ENCODE data around the gene ADPRS. TPM values are rescaled to one million over a fixed set of nuclear protein-coding genes. Genes with fewer than 3 reads are reported as not detected.

ADPRS gene
- total RNA-seq, 4 donors from 2014 or later = 40.5 to 68.5 (median 51.9) TPM

DNA sequence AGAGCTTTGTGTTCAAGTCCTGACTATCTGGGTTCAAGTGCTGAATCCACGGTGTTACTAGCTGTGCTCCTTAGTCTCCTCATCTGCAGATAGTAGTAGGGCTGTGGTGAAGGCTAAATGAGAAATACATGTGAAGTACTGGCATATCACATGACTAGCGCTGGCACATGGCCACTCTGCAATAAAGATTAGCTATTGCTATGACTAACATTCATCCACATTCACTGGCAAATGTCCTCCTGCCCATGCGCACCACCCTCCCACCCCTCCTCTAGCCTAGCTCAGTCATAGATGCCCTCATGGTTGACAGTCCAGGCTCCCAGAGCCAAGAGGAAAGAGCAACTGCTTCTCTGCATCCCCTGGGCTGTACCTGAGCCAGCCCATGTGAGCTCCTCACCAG lies 44.8 kb downstream of the ADPRS start:
- H3K9me3 ChIP-seq = no peaks in the 10 kb centered on the region
- peak in 1 of 2 donors; percentile 84 for DNase-seq (ENCODE audit: low spot score in 2 of 2)
- no peaks in the 10 kb centered on the region for H3K27me3 ChIP-seq
- H3K27ac ChIP-seq = peak overlapping the region; percentile 81
- peaks cover 4% of the 10 kb centered on the region for H3K36me3 ChIP-seq
- TF ChIP-seq POLR2AphosphoS5 (IDR thresholded peaks at IDR 0.05) (no peak), EP300 (IDR thresholded peaks at IDR 0.05) (no peak)
- TF ChIP-seq, protein P1, sequence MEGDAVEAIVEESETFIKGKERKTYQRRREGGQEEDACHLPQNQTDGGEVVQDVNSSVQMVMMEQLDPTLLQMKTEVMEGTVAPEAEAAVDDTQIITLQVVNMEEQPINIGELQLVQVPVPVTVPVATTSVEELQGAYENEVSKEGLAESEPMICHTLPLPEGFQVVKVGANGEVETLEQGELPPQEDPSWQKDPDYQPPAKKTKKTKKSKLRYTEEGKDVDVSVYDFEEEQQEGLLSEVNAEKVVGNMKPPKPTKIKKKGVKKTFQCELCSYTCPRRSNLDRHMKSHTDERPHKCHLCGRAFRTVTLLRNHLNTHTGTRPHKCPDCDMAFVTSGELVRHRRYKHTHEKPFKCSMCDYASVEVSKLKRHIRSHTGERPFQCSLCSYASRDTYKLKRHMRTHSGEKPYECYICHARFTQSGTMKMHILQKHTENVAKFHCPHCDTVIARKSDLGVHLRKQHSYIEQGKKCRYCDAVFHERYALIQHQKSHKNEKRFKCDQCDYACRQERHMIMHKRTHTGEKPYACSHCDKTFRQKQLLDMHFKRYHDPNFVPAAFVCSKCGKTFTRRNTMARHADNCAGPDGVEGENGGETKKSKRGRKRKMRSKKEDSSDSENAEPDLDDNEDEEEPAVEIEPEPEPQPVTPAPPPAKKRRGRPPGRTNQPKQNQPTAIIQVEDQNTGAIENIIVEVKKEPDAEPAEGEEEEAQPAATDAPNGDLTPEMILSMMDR (IDR thresholded peaks at IDR 0.05) = no peak
- WGBS = 24% methylated on average over 3 of the region's 3 CpGs
- peaks cover 44% of the 10 kb centered on the region for H3K4me1 ChIP-seq
- H3K4me3 ChIP-seq = no peak overlapping the region

GRCh38 chr1:36134031-36134430 lies 45.3 kb downstream of the ADPRS start:
- no peak overlapping the region for H3K4me3 ChIP-seq
- TF ChIP-seq POLR2A (IDR thresholded peaks at IDR 0.05) (no peak), POLR2AphosphoS5 (IDR thresholded peaks at IDR 0.05) (no peak), EP300 (IDR thresholded peaks at IDR 0.05) (no peak)
- TF ChIP-seq, protein P1 (IDR thresholded peaks at IDR 0.05) = no peak
- WGBS = 57% methylated on average over 6 of the region's 6 CpGs
- peaks cover 44% of the 10 kb centered on the region for H3K4me1 ChIP-seq
- DNase-seq (ENCODE audit: low spot score in 2 of 2) = no peak
- H3K9me3 ChIP-seq = no peaks in the 10 kb centered on the region
- no peaks in the 10 kb centered on the region for H3K27me3 ChIP-seq
- H3K36me3 ChIP-seq = peaks cover 7% of the 10 kb centered on the region
- H3K27ac ChIP-seq = peak overlapping the region; percentile 81

DNA sequence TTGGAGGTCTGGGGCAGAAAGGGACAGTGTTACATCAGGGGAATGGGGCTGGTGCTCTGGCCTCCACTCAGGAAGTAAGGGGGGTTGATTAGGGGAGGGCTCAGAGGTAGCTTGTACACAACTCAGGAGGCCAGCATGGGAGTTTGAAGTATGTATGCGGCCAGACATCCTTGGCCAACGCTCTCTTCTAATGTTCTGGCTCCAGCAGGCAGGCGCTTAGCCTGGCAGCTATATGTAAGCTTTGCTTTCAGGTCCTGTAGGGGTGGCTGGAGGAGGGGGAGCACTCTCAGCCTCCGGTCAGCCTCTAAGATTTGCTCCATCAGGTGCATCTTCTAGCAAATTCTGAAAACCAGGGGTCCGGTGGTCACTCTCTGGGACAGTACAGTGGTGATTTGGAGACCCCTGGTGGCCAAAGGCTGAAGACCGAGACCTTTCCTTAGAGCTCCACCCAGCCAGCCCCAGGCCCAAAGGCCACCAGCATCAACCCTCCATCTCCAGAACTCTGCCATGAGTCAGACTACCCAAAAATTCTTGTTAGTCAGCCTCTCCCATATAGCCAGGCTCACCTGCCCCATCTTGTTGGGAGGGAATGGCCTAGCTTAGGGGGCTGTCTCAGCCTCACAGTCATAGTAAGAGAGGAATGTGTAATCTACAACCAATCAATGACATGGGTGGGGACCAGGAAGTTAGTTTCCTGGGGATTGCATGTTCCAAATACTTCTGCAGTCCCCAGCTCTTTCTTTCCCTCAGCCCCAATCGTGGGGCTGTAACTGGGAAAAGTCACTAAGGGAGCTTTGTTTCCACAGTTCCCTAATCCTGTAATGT lies 46.0 kb downstream of the ADPRS start:
- Histone ChIP-seq H3K27me3 (no peaks in the 10 kb centered on the region), H3K36me3 (peaks cover 14% of the 10 kb centered on the region), H3K4me3 (no peak overlapping the region), H3K9me3 (no peaks in the 10 kb centered on the region), H3K4me1 (peaks cover 44% of the 10 kb centered on the region), H3K27ac (peak overlapping the region; percentile 81)
- TF ChIP-seq EP300 (IDR thresholded peaks at IDR 0.05) (no peak), POLR2AphosphoS5 (IDR thresholded peaks at IDR 0.05) (no peak)
- TF ChIP-seq, protein P1 (IDR thresholded peaks at IDR 0.05) = peak; percentile 53 to 67
- no peak for DNase-seq (ENCODE audit: low spot score in 2 of 2)
- 65% methylated on average over 6 of the region's 7 CpGs for WGBS

DNA sequence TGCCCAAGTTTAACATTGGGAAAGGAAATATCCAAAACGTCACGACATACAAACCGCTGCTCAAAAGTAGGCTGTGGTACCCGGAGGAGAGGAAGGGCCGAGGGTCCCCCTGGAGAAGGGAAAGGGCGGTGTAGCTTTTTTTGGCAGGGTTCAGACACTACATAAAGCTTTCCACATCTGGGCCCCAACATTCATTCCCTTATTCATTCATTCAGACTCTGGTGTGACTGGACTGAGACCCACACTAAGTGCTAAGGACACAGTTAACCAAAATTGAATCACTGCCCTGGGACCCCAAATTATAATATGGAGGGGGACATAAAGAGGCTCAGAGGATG lies 46.6 kb downstream of the ADPRS start:
- WGBS = 40% methylated on average over 6 of the region's 6 CpGs
- no peak for DNase-seq (ENCODE audit: low spot score in 2 of 2)
- Histone ChIP-seq H3K27ac (peak overlapping the region; percentile 81), H3K4me1 (peaks cover 49% of the 10 kb centered on the region), H3K9me3 (no peaks in the 10 kb centered on the region), H3K27me3 (no peaks in the 10 kb centered on the region), H3K4me3 (no peak overlapping the region), H3K36me3 (peaks cover 16% of the 10 kb centered on the region)
- TF ChIP-seq POLR2AphosphoS5 (IDR thresholded peaks at IDR 0.05) = no peak

DNA sequence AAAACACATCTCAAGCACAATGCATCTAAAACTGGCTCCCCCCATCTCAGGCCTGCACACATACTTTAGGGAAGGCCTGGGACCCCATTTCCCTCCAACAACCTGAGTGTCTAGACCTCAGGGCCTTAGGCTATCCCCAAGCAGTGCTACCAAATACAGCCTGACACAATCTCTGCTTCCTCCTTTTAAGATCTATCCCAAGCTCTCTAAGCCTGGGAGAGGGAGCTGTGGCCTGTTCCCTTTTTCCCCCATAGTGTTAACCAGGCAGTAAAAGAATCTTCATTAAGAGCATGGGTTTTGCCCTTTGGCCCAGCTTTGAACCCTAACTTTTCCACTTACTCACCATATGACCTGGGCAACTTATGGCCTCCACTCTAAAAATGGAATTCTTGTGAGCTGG lies 47.1 kb downstream of the ADPRS start:
- no peak for DNase-seq (ENCODE audit: low spot score in 2 of 2)
- Histone ChIP-seq H3K27ac (peak overlapping the region; percentile 81), H3K27me3 (no peaks in the 10 kb centered on the region), H3K4me1 (peaks cover 52% of the 10 kb centered on the region), H3K4me3 (no peak overlapping the region), H3K36me3 (peaks cover 16% of the 10 kb centered on the region), H3K9me3 (no peaks in the 10 kb centered on the region)
- no peak for TF ChIP-seq POLR2AphosphoS5 (IDR thresholded peaks at IDR 0.05)
- TF ChIP-seq POLR2A (IDR thresholded peaks at IDR 0.05) = no peak
- TF ChIP-seq, protein P1 (IDR thresholded peaks at IDR 0.05) = no peak
- TF ChIP-seq EP300 (IDR thresholded peaks at IDR 0.05) = no peak

Data from suprapubic skin (tissue), 4 donors.